Ascending aorta (tissue), 2 donors: Measurements from ENCODE around the gene TBC1D5. TPM values are rescaled to one million over a fixed set of nuclear protein-coding genes. Genes with fewer than 3 reads are reported as not detected.

Experiments
- DNase-seq, 2 donors: peaks; one replicate each; pipeline ENCODE4 v3.0.0-alpha.2; 2019; ENCODE audit warnings: low spot score in 2 of 2
- H3K27ac ChIP-seq, 2 donors: fragments of 200-600 bp; sonication (generic); one replicate each; pipeline ENCODE4 v1.5.1; 2016 to 2017; ENCODE audit warnings: mild to moderate bottlenecking in 1 of 2
- H3K27me3 ChIP-seq: fragments of 200-600 bp; sonication (generic); one replicate; pipeline ENCODE4 v1.5.1; 2017
- H3K36me3 ChIP-seq, 2 donors: fragments of 200-600 bp; sonication (generic); one replicate each; pipeline ENCODE4 v1.5.1; 2016
- H3K4me1 ChIP-seq, 2 donors: fragments of 200-600 bp; sonication (generic); one replicate each; pipeline ENCODE4 v1.5.1; 2016 to 2017; ENCODE audit warnings: mild to moderate bottlenecking in 1 of 2
- H3K4me3 ChIP-seq, 2 donors: fragments of 200-600 bp; sonication (generic); one replicate each; pipeline ENCODE4 v1.5.1; 2016 to 2017; ENCODE audit warnings: mild to moderate bottlenecking in 1 of 2
- H3K9me3 ChIP-seq, 2 donors: fragments of 200-600 bp; sonication (generic); one replicate each; pipeline ENCODE4 v1.5.1; 2016
- intact Hi-C: fragments of 100-400 bp; cut with DNase I; formaldehyde crosslinking; loops from one replicate; pipeline ENCODE4 v1.15.1; 2023
- total RNA-seq: library from RNA; depleted of rRNA; stranded (reverse); fragments of >200 nt; gene quantifications from one replicate; pipeline ENCODE4 v1.1.0, GENCODE V29; 2016
- TF ChIP-seq, protein P1 (sequence below), 3 experiments: fragments of 200-600 bp in 2 of 3; fragments of 450-650 bp in 1 of 3; sonication (generic) in 2 of 3; IDR thresholded peaks; one replicate each; pipeline ENCODE4 v1.5.1; 2016 to 2019; ENCODE audit warnings: antibody characterized with exemption in 3 of 3, mild to moderate bottlenecking in 1 of 3, moderate library complexity in 1 of 3

The TBC1D5 gene
- total RNA-seq, 1 donor from 2014 or later: 43.3 TPM

DNA sequence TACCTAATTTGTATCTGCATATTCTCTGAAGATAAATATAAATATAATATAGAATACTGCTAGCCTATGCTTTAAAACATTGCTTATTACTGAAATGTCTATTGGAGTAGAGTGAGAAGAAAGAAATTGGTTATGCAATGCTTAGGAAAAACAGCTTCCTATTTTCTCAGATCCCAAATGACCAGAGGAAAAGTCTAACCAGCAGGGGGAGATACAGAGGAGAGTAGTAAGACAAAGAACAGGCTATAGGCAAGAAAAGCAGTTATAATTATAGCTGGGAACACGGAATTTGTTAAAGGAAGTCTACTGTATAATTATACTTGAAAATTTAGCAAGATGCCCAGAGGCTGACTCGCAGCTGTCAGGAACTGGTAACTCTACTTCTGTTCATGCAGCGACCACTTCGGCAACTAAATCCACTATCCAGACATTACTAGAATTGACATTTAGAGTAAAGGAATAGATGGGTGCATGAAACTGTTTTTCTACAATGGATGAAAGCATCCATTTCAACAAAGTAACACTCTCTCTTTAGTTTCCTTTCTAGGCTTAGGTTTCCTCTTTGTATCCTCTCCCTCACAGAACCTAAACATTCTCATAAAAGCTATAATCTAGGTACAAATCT is 97.2 kb downstream of the TBC1D5 start:
- Histone ChIP-seq H3K4me3 (no peak overlapping the region), H3K9me3 (no peaks in the 10 kb centered on the region), H3K36me3 (no peaks in the 10 kb centered on the region), H3K27me3 (no peaks in the 10 kb centered on the region), H3K27ac (no peak overlapping the region), H3K4me1 (peaks cover 0 to 15% of the 10 kb centered on the region in 2 donors)
- TF ChIP-seq, protein P1, sequence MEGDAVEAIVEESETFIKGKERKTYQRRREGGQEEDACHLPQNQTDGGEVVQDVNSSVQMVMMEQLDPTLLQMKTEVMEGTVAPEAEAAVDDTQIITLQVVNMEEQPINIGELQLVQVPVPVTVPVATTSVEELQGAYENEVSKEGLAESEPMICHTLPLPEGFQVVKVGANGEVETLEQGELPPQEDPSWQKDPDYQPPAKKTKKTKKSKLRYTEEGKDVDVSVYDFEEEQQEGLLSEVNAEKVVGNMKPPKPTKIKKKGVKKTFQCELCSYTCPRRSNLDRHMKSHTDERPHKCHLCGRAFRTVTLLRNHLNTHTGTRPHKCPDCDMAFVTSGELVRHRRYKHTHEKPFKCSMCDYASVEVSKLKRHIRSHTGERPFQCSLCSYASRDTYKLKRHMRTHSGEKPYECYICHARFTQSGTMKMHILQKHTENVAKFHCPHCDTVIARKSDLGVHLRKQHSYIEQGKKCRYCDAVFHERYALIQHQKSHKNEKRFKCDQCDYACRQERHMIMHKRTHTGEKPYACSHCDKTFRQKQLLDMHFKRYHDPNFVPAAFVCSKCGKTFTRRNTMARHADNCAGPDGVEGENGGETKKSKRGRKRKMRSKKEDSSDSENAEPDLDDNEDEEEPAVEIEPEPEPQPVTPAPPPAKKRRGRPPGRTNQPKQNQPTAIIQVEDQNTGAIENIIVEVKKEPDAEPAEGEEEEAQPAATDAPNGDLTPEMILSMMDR (IDR thresholded peaks at IDR 0.05): peak; percentile 13 to 63 (median 50)
- no peak for DNase-seq
- intact Hi-C loops: no loop called here

DNA sequence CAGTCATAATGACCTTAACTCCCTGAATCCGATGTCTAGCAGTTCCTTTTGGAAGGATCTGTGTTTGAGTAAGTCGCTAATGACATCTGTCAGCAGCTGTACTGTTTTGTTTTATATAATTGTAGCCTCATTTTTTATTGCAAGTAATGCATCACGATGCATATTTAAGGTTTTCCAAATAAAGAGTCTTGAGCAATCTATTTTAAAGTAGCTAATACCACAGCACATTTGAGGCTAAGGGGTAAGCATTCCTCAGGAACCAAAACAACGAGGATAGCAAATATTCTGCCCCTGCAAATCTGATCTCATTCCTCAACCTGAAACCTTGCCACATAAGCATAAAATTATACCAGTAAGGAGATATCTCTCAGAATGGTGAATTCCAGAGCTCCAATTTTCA is 98.7 kb downstream of the TBC1D5 start:
- Histone ChIP-seq H3K4me3 (no peak overlapping the region), H3K36me3 (no peaks in the 10 kb centered on the region), H3K27ac (peak overlapping the region in 1 of 2 donors; percentile 48), H3K27me3 (no peaks in the 10 kb centered on the region), H3K9me3 (no peaks in the 10 kb centered on the region), H3K4me1 (peaks cover 3 to 26% of the 10 kb centered on the region in 2 donors)
- TF ChIP-seq, protein P1 (IDR thresholded peaks at IDR 0.05): no peak
- intact Hi-C loops: no loop called here
- no peak for DNase-seq

DNA sequence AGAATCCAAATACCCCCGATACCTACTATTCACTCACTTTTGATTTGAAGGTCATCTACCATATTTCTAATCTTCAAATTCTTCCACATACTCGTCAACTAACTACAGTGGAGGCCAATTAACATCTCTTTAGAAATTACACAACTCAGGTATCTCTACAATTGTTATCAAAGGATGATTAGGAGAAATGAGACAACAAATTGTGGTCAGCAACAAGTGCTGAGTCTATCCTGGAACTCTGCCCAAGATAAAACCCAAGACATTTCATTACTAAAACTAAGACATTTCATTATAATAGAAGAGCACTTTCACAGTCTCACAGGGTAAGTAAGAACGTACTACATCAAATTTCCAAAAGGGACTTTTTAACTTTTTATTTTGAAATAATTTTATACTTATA is 100.0 kb downstream of the TBC1D5 start:
- no peak for DNase-seq
- Histone ChIP-seq H3K9me3 (no peaks in the 10 kb centered on the region), H3K27ac (no peak overlapping the region), H3K36me3 (no peaks in the 10 kb centered on the region), H3K4me1 (peaks cover 3 to 34% of the 10 kb centered on the region in 2 donors), H3K27me3 (no peaks in the 10 kb centered on the region), H3K4me3 (no peak overlapping the region)
- intact Hi-C loops: no loop called here
- TF ChIP-seq, protein P1 (IDR thresholded peaks at IDR 0.05): no peak

DNA sequence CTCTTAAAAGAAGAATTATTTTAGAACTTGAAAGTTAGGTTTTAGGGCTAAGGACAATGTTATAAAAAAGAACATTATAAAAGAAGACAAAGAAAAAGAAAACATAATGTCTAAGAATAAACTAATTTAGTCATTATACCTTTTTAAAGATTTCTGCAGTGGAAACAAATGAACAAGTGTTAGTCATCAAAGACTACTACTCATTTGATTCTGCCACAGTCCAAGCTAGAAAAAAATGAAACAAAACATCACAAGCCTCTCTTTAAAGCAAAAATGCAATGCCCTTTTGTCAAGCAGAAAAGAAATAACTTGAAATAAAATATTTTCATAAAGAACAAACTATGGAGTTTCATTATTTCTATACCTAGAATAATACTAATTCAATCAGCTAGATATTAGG is 102.0 kb downstream of the TBC1D5 start:
- peak overlapping the region; percentile 72 to 82 for H3K27ac ChIP-seq
- H3K4me3 ChIP-seq: no peak overlapping the region
- H3K9me3 ChIP-seq: no peaks in the 10 kb centered on the region
- no peak for DNase-seq
- peaks cover 3 to 41% of the 10 kb centered on the region in 2 donors for H3K4me1 ChIP-seq
- no peaks in the 10 kb centered on the region for H3K36me3 ChIP-seq
- H3K27me3 ChIP-seq: no peaks in the 10 kb centered on the region
- intact Hi-C loops: no loop called here
- TF ChIP-seq, protein P1 (IDR thresholded peaks at IDR 0.05): no peak

DNA sequence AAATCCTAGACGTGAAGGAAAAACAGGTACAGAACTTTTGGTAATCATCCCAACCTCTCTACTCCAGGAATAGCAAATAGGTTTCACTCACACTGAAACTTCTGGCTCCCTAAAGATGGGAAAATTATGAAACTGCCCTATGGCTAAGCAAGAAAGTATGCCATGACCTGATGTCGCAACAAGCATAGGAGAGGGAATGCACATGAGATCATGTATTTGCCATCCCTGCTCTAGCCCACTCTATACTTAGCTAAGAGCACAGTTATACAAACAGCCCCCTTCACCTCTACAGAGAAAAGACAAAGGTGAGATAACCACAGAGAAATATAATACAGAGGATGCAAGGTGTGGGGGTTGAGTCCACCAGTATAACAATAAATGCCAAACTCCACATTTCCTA is 102.7 kb downstream of the TBC1D5 start:
- Histone ChIP-seq H3K9me3 (no peaks in the 10 kb centered on the region), H3K27ac (peak overlapping the region; percentile 72 to 82), H3K27me3 (no peaks in the 10 kb centered on the region), H3K36me3 (no peaks in the 10 kb centered on the region), H3K4me1 (peaks cover 7 to 44% of the 10 kb centered on the region in 2 donors), H3K4me3 (no peak overlapping the region)
- intact Hi-C loops: loop anchor here (2.0 to 10.0 kb wide), 4 partner anchors 102 to 788 kb away; partner anchors contain the start of genes SATB1 and TBC1D5
- TF ChIP-seq, protein P1 (IDR thresholded peaks at IDR 0.05): no peak
- peak in 1 of 2 donors; percentile 79 for DNase-seq
